Ishikawa (cell line): ENCODE data around the gene CMSS1.

Source experiments
- CEBPB ChIP-seq: IDR thresholded peaks from 2 replicates; pipeline ENCODE4 v1.6.1; 2012
- CREB1 ChIP-seq: IDR thresholded peaks from 2 replicates; pipeline ENCODE4 v1.6.1; 2012; ENCODE audit warnings: low read depth
- EGR1 ChIP-seq: IDR thresholded peaks from 2 replicates; pipeline ENCODE4 v1.6.1; 2012
- EP300 ChIP-seq: IDR thresholded peaks from 2 replicates; pipeline ENCODE4 v1.6.1; 2012; ENCODE audit warnings: borderline replicate concordance
- FOXM1 ChIP-seq: IDR thresholded peaks from 2 replicates; pipeline ENCODE4 v1.6.1; 2012; ENCODE audit warnings: low read depth, borderline replicate concordance
- MAX ChIP-seq: IDR thresholded peaks from 2 replicates; pipeline ENCODE4 v1.6.1; 2012
- NFIC ChIP-seq: IDR thresholded peaks from 2 replicates; pipeline ENCODE4 v1.6.1; 2012
- RAD21 ChIP-seq: IDR thresholded peaks from 2 replicates; pipeline ENCODE4 v1.6.1; 2012; ENCODE audit warnings: low read depth
- REST ChIP-seq: IDR thresholded peaks from 2 replicates; pipeline ENCODE4 v1.6.1; 2012; ENCODE audit warnings: low read depth, mild to moderate bottlenecking
- TAF1 ChIP-seq: IDR thresholded peaks from 2 replicates; pipeline ENCODE4 v1.6.1; 2012; ENCODE audit warnings: low read depth, mild to moderate bottlenecking
- TCF12 ChIP-seq: IDR thresholded peaks from 2 replicates; pipeline ENCODE4 v1.6.1; 2012; ENCODE audit warnings: low read depth
- TEAD4 ChIP-seq: IDR thresholded peaks from 2 replicates; pipeline ENCODE4 v1.6.1; 2012
- USF1 ChIP-seq: IDR thresholded peaks from 2 replicates; pipeline ENCODE4 v1.6.1; 2012
- YY1 ChIP-seq: IDR thresholded peaks from 2 replicates; pipeline ENCODE4 v1.6.1; 2012; ENCODE audit warnings: low read depth
- ZBTB7A ChIP-seq: IDR thresholded peaks from 2 replicates; pipeline ENCODE4 v1.6.1; 2012; ENCODE audit warnings: low read depth

The CMSS1 gene

GRCh38 chr3:99952306-99952705, 134.6 kb downstream of the CMSS1 start:
- TF ChIP-seq MAX (no peak), USF1 (no peak), TCF12 (no peak), TAF1 (no peak), ZBTB7A (no peak), CEBPB (no peak), EP300 (no peak)

GRCh38 chr3:99953596-99953995, 135.9 kb downstream of the CMSS1 start:
- no peak for TF ChIP-seq ZBTB7A
- no peak for TF ChIP-seq NFIC
- TF ChIP-seq CREB1 = no peak
- TF ChIP-seq FOXM1 = no peak
- no peak for TF ChIP-seq TAF1
- TF ChIP-seq EP300 = no peak
- TF ChIP-seq USF1 = no peak
- TF ChIP-seq RAD21 = no peak
- no peak for TF ChIP-seq EGR1
- TF ChIP-seq TCF12 = no peak
- no peak for TF ChIP-seq YY1
- TF ChIP-seq TEAD4 = no peak

- TF ChIP-seq NFIC = no peak
- TF ChIP-seq TEAD4 = no peak
These were observed 137.4 kb downstream of the CMSS1 start for GRCh38 chr3:99954914-99955644.

- no peak for TF ChIP-seq USF1
- TF ChIP-seq TEAD4 = no peak
- TF ChIP-seq CEBPB = no peak
- no peak for TF ChIP-seq YY1
- no peak for TF ChIP-seq RAD21
- no peak for TF ChIP-seq CREB1
- no peak for TF ChIP-seq FOXM1
- no peak for TF ChIP-seq EGR1
- no peak for TF ChIP-seq TAF1
- no peak for TF ChIP-seq NFIC
- no peak for TF ChIP-seq ZBTB7A
- no peak for TF ChIP-seq EP300
- TF ChIP-seq REST = no peak
- TF ChIP-seq TCF12 = no peak
- no peak for TF ChIP-seq MAX
These were observed 138.3 kb downstream of the CMSS1 start for GRCh38 chr3:99955773-99956562.

- TF ChIP-seq CEBPB (no peak), EP300 (no peak), TCF12 (no peak), ZBTB7A (no peak), TEAD4 (no peak), EGR1 (no peak), FOXM1 (no peak), NFIC (no peak), CREB1 (no peak), RAD21 (no peak)
These were observed 139.6 kb downstream of the CMSS1 start for GRCh38 chr3:99957151-99957796.

- TF ChIP-seq NFIC (no peak), REST (no peak), ZBTB7A (no peak), MAX (no peak), EGR1 (no peak), CEBPB (no peak), TAF1 (no peak), YY1 (no peak), USF1 (no peak), TCF12 (no peak), CREB1 (no peak), FOXM1 (no peak)
These were observed 140.7 kb downstream of the CMSS1 start for GRCh38 chr3:99958222-99958912.
